DND-41 (cell line): ENCODE data around the gene PEX16.

ENCODE experiments used
- ATAC-seq: fragments of 200-7000 bp; cut with Tn5 transposase; 3 replicates; pipeline ENCODE4 v1.9.1; 2021; ENCODE audit warnings: low read depth; ENCODE audit not compliant: insufficient read depth
- DNase-seq: peaks from one replicate; pipeline ENCODE4 v3.0.0-alpha.2; 2020
- H2AFZ ChIP-seq: 2 replicates; pipeline ENCODE4 v1.6.0; 2012; ENCODE audit warnings: low read depth, low read length
- H3K27ac ChIP-seq: 2 replicates; pipeline ENCODE4 v1.5.1; 2012; ENCODE audit warnings: low read length, inconsistent platforms
- H3K27me3 ChIP-seq: fragments of 200-600 bp; sonication (generic); 2 replicates; pipeline ENCODE4 v1.6.0; 2012; ENCODE audit warnings: low read length, mild to moderate bottlenecking, inconsistent platforms; ENCODE audit not compliant: insufficient read depth, poor library complexity
- H3K36me3 ChIP-seq: 2 replicates; pipeline ENCODE4 v1.5.1; 2012; ENCODE audit warnings: low read length, inconsistent platforms; ENCODE audit not compliant: insufficient read depth
- H3K4me1 ChIP-seq: 2 replicates; pipeline ENCODE4 v1.5.1; 2012; ENCODE audit warnings: mild to moderate bottlenecking, low read length; ENCODE audit not compliant: insufficient read depth
- H3K4me2 ChIP-seq: 2 replicates; pipeline ENCODE4 v1.6.0; 2012; ENCODE audit warnings: mild to moderate bottlenecking, moderate library complexity, low read length, inconsistent platforms; ENCODE audit not compliant: insufficient read depth
- H3K4me3 ChIP-seq, 2 experiments: fragments of 200-600 bp in 1 of 2; shearing (Covaris generic) in 1 of 2; 2 replicates each; pipeline ENCODE4 v1.5.1; 2012 to 2016; ENCODE audit warnings: inconsistent platforms in 2 of 2, low read length in 2 of 2, mild to moderate bottlenecking in 2 of 2, low read depth in 1 of 2, moderate library complexity in 1 of 2
- H3K79me2 ChIP-seq: 2 replicates; pipeline ENCODE4 v1.6.0; 2012; ENCODE audit warnings: low read length, inconsistent platforms; ENCODE audit not compliant: insufficient read depth
- H3K9ac ChIP-seq: 2 replicates; pipeline ENCODE4 v1.6.0; 2012; ENCODE audit warnings: low read depth, mild to moderate bottlenecking, inconsistent platforms, low read length, moderate library complexity
- H3K9me3 ChIP-seq: 2 replicates; pipeline ENCODE4 v1.5.1; 2012; ENCODE audit warnings: low read length, moderate library complexity, mild to moderate bottlenecking, inconsistent platforms; ENCODE audit not compliant: insufficient read depth, severe bottlenecking
- H4K20me1 ChIP-seq: 2 replicates; pipeline ENCODE4 v1.6.0; 2012; ENCODE audit warnings: low read length; ENCODE audit not compliant: insufficient read depth
- CTCF ChIP-seq: IDR thresholded peaks from 2 replicates; pipeline ENCODE4 v1.5.1; 2012; ENCODE audit warnings: borderline replicate concordance, low read length, moderate library complexity, mild to moderate bottlenecking; ENCODE audit not compliant: poor library complexity, severe bottlenecking; ENCODE audit errors: extremely low read depth
- EZH2 ChIP-seq: IDR thresholded peaks from 3 replicates; pipeline ENCODE4 v1.6.1; 2012; ENCODE audit warnings: borderline replicate concordance, low read depth, mild to moderate bottlenecking, moderate library complexity, low read length, inconsistent platforms; ENCODE audit not compliant: severe bottlenecking

Gene PEX16

GRCh38 chr11:45928535-45929215 lies 11.0 kb upstream of the PEX16 start:
- H3K79me2 ChIP-seq = no peaks in the 10 kb centered on the region
- H3K27me3 ChIP-seq = no peaks in the 10 kb centered on the region
- H3K4me1 ChIP-seq = no peaks in the 10 kb centered on the region
- no peak overlapping the region for H3K4me3 ChIP-seq
- no peaks in the 10 kb centered on the region for H3K9me3 ChIP-seq
- H4K20me1 ChIP-seq = no peaks in the 10 kb centered on the region
- DNase-seq = no peak
- no peak overlapping the region for H3K4me2 ChIP-seq
- ATAC-seq = no peak
- no peak overlapping the region for H3K27ac ChIP-seq
- no peak overlapping the region for H3K9ac ChIP-seq
- no peak overlapping the region for H2AFZ ChIP-seq
- no peak for TF ChIP-seq EZH2
- no peak for TF ChIP-seq CTCF
- peaks cover 16% of the 10 kb centered on the region for H3K36me3 ChIP-seq

GRCh38 chr11:45927684-45928413 lies 10.2 kb upstream of the PEX16 start:
- Histone ChIP-seq H3K4me3 (no peak overlapping the region), H3K9ac (no peak overlapping the region), H3K27ac (no peak overlapping the region), H3K79me2 (no peaks in the 10 kb centered on the region), H3K4me1 (no peaks in the 10 kb centered on the region), H3K27me3 (no peaks in the 10 kb centered on the region), H3K4me2 (no peak overlapping the region), H4K20me1 (no peaks in the 10 kb centered on the region), H3K9me3 (no peaks in the 10 kb centered on the region), H3K36me3 (peaks cover 8% of the 10 kb centered on the region), H2AFZ (no peak overlapping the region)
- DNase-seq = no peak
- peak; percentile 6; the same call in 1 of the 3 replicates for ATAC-seq
- TF ChIP-seq EZH2 (no peak), CTCF (no peak)

GRCh38 chr11:45927332-45927683 lies 9.6 kb upstream of the PEX16 start:
- no peak overlapping the region for H3K4me2 ChIP-seq
- no peaks in the 10 kb centered on the region for H3K79me2 ChIP-seq
- TF ChIP-seq EZH2 (no peak), CTCF (no peak)
- H4K20me1 ChIP-seq = no peaks in the 10 kb centered on the region
- DNase-seq (no peak), ATAC-seq (peak; percentile 18; the same call in 1 of the 3 replicates)
- no peaks in the 10 kb centered on the region for H3K9me3 ChIP-seq
- H3K27ac ChIP-seq = no peak overlapping the region
- H3K4me3 ChIP-seq = no peak overlapping the region
- no peak overlapping the region for H3K9ac ChIP-seq
- no peaks in the 10 kb centered on the region for H3K4me1 ChIP-seq
- peaks cover 7% of the 10 kb centered on the region for H3K36me3 ChIP-seq
- no peak overlapping the region for H2AFZ ChIP-seq
- H3K27me3 ChIP-seq = no peaks in the 10 kb centered on the region
